Osteoblast (primary cell): ENCODE results near the gene APBB1. TPM values are rescaled to one million over a fixed set of nuclear protein-coding genes. Genes with fewer than 3 reads are reported as not detected.

Experiments
- DNase-seq: peaks from one replicate; pipeline ENCODE4 v3.0.0; 2011; ENCODE audit warnings: low spot score, mixed read lengths; ENCODE audit not compliant: insufficient read length; ENCODE audit errors: missing footprints
- H2AFZ ChIP-seq: 2 replicates; pipeline ENCODE4 v1.6.0; 2011; ENCODE audit warnings: mild to moderate bottlenecking, low read length
- H3K27ac ChIP-seq: 2 replicates; pipeline ENCODE4 v1.5.1; 2011; ENCODE audit warnings: mild to moderate bottlenecking, low read depth, low read length, moderate library complexity
- H3K27me3 ChIP-seq: 2 replicates; pipeline ENCODE4 v1.6.0; 2012; ENCODE audit warnings: mild to moderate bottlenecking, control low read depth, inconsistent platforms, low read length, moderate library complexity; ENCODE audit not compliant: insufficient read depth
- H3K36me3 ChIP-seq: 2 replicates; pipeline ENCODE4 v1.5.1; 2011; ENCODE audit warnings: mild to moderate bottlenecking, low read length, control low read depth, moderate library complexity; ENCODE audit not compliant: insufficient read depth
- H3K4me1 ChIP-seq: 2 replicates; pipeline ENCODE4 v1.5.1; 2011; ENCODE audit warnings: mild to moderate bottlenecking, low read length, control low read depth, moderate library complexity; ENCODE audit not compliant: insufficient read depth
- H3K4me2 ChIP-seq: 2 replicates; pipeline ENCODE4 v1.6.0; 2011; ENCODE audit warnings: mild to moderate bottlenecking, low read length; ENCODE audit not compliant: insufficient read depth
- H3K4me3 ChIP-seq: fragments of 200-600 bp; sonication (generic); 3 replicates; pipeline ENCODE4 v1.5.1; 2012; ENCODE audit warnings: mild to moderate bottlenecking, low read length, inconsistent platforms; ENCODE audit not compliant: insufficient read depth
- H3K79me2 ChIP-seq: 2 replicates; pipeline ENCODE4 v1.6.0; 2012; ENCODE audit warnings: mild to moderate bottlenecking, low read length, control low read depth, inconsistent platforms; ENCODE audit not compliant: insufficient read depth
- H3K9me3 ChIP-seq: 2 replicates; pipeline ENCODE4 v1.5.1; 2011; ENCODE audit warnings: low read depth, low read length, control low read depth
- H4K20me1 ChIP-seq: 2 replicates; pipeline ENCODE4 v1.6.0; 2012; ENCODE audit warnings: mild to moderate bottlenecking, low read length, control low read depth; ENCODE audit not compliant: insufficient read depth
- total RNA-seq: library from RNA; depleted of rRNA; stranded (reverse); fragments of >200 nt; gene quantifications from 2 replicates; pipeline ENCODE4 v1.2.3, GENCODE V29; 2012
- TF ChIP-seq, protein P1 (sequence below): IDR thresholded peaks from 2 replicates; pipeline ENCODE4 v1.5.1; 2011; ENCODE audit warnings: mild to moderate bottlenecking, low read depth, low read length, moderate library complexity; ENCODE audit errors: extremely low read depth

The APBB1 gene
- total RNA-seq, 1 donor: 45.6 TPM

DNA sequence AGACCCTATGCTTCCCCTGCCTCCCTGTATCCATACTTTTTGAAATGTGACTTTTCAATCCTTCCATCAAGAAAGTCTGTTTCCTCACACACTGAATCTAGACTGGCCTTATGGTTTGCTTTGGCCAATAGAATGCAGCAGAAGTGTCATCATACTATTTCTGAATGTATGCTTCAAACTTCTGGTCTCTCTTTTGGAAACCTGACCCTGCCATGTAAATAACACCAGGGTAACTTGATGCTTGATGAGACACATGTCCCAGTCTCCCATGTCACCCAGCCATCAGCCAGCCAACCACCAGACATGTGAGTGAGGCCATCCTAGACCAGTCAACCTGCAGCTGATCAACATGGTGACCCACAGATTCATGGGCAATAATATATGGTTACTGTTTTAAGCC lies 68.9 kb downstream of the APBB1 start:
- Histone ChIP-seq H3K27ac (no peak overlapping the region), H3K4me1 (peaks cover 9% of the 10 kb centered on the region), H3K79me2 (no peaks in the 10 kb centered on the region), H3K4me2 (no peak overlapping the region), H4K20me1 (no peaks in the 10 kb centered on the region), H2AFZ (no peak overlapping the region), H3K36me3 (no peaks in the 10 kb centered on the region), H3K27me3 (no peaks in the 10 kb centered on the region), H3K9me3 (no peaks in the 10 kb centered on the region), H3K4me3 (no peak overlapping the region)
- no peak for DNase-seq
- TF ChIP-seq, protein P1, sequence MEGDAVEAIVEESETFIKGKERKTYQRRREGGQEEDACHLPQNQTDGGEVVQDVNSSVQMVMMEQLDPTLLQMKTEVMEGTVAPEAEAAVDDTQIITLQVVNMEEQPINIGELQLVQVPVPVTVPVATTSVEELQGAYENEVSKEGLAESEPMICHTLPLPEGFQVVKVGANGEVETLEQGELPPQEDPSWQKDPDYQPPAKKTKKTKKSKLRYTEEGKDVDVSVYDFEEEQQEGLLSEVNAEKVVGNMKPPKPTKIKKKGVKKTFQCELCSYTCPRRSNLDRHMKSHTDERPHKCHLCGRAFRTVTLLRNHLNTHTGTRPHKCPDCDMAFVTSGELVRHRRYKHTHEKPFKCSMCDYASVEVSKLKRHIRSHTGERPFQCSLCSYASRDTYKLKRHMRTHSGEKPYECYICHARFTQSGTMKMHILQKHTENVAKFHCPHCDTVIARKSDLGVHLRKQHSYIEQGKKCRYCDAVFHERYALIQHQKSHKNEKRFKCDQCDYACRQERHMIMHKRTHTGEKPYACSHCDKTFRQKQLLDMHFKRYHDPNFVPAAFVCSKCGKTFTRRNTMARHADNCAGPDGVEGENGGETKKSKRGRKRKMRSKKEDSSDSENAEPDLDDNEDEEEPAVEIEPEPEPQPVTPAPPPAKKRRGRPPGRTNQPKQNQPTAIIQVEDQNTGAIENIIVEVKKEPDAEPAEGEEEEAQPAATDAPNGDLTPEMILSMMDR: no peak

DNA sequence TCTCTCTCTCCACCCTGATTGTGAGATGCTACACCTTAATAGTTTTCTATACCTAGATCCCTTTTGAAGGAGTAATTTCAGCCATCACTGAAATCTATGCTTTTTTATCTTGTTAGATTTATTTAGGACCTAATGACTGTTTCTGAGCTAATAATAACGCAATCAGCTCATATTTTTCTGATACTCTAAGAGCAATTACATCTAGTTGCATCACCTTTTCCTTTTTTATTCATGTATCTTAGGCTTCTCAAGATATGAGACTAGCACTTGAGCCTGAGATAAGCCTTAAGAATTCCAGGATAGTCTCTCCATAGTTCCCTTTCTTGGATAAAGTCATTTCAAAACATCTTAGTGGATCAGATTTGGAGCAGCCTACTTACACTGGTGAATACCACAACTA lies 73.5 kb downstream of the APBB1 start:
- DNase-seq: no peak
- H3K27ac ChIP-seq: no peak overlapping the region
- H2AFZ ChIP-seq: no peak overlapping the region

More for the DNA sequence above, 73.5 kb downstream of the APBB1 start:
- Histone ChIP-seq H3K79me2 (no peaks in the 10 kb centered on the region), H3K4me1 (no peaks in the 10 kb centered on the region), H4K20me1 (no peaks in the 10 kb centered on the region), H3K9me3 (no peaks in the 10 kb centered on the region), H3K27me3 (no peaks in the 10 kb centered on the region), H3K4me2 (no peak overlapping the region), H3K4me3 (no peak overlapping the region), H3K36me3 (no peaks in the 10 kb centered on the region)
- TF ChIP-seq, protein P1: no peak

Other genes with a start within 250 kb of the APBB1 start
- not detected in 2 replicates for gene OR52B2, start 248.8 kb downstream of the APBB1 start, total RNA-seq
- gene OR52W1, start 219.9 kb downstream of the APBB1 start, total RNA-seq: not detected in 2 replicates
- not detected in 2 replicates for gene C11orf42, start 213.5 kb downstream of the APBB1 start, total RNA-seq
- 15.6 and 19.7 TPM in 2 replicates for gene FHIP1B, start 184.5 kb downstream of the APBB1 start, total RNA-seq
- gene CNGA4, start 180.0 kb downstream of the APBB1 start, total RNA-seq: under 0.01 TPM in 2 replicates
- not detected in 2 replicates for gene CCKBR, start 159.3 kb downstream of the APBB1 start, total RNA-seq
- gene CAVIN3, start 98.6 kb downstream of the APBB1 start, total RNA-seq: 271 and 314 TPM in 2 replicates
- gene SMPD1, start 28.6 kb downstream of the APBB1 start, total RNA-seq: 75.6 and 78.4 TPM in 2 replicates
- 0.59 and 1.1 TPM in 2 replicates for gene HPX, start 21.9 kb upstream of the APBB1 start, total RNA-seq
- 25.3 and 36.2 TPM in 2 replicates for gene TRIM3, start 54.8 kb upstream of the APBB1 start, total RNA-seq
- 74.3 and 79.3 TPM in 2 replicates for gene ARFIP2, start 62.2 kb upstream of the APBB1 start, total RNA-seq
- gene TIMM10B, start 62.4 kb upstream of the APBB1 start, total RNA-seq: 52.7 and 55.4 TPM in 2 replicates
- 9.0 and 9.4 TPM in 2 replicates for gene DNHD1, start 78.2 kb upstream of the APBB1 start, total RNA-seq
- 7.2 and 10.6 TPM in 2 replicates for gene RRP8, start 184.5 kb upstream of the APBB1 start, total RNA-seq
- gene ILK, start 184.7 kb upstream of the APBB1 start, total RNA-seq: 151 and 176 TPM in 2 replicates
- 23.5 and 28.0 TPM in 2 replicates for gene TAF10, start 193.1 kb upstream of the APBB1 start, total RNA-seq
- 120 and 127 TPM in 2 replicates for gene TPP1, start 200.3 kb upstream of the APBB1 start, total RNA-seq
- 0.59 and 1.1 TPM in 2 replicates for gene DCHS1, start 236.7 kb upstream of the APBB1 start, total RNA-seq